ENCODE results near the gene COMP.
"Not testable (repeated sequence)": the region's sequence is repeated elsewhere in the genome, so short reads cannot be mapped to it uniquely, and the experiment has no call there.

COMP gene

GRCh38 chr19:18736415-18737336 lies 54.4 kb downstream of the COMP start:
- Histone ChIP-seq H3K36me3 (replicated peaks; ENCODE audit: low read depth, low read length) (no peaks in the 10 kb centered on the region), H2AFZ (ENCODE audit: low read depth, low read length) (no peak overlapping the region), H3K4me1 (ENCODE audit: low read length) (no peaks in the 10 kb centered on the region), H3K9me3 (ENCODE audit: insufficient read depth, low read length) (no peaks in the 10 kb centered on the region), H3K27me3 (ENCODE audit: low read depth, low read length) (no peaks in the 10 kb centered on the region), H4K20me1 (ENCODE audit: insufficient read depth, low read length) (peaks cover 7% of the 10 kb centered on the region; the same call in 1 of the 2 replicates), H3K4me2 (ENCODE audit: low read length) (no peak overlapping the region), H3K27ac (ENCODE audit: low read length) (no peak overlapping the region), H3K4me3 (ENCODE audit: low read length) (no peak overlapping the region), H3K79me2 (ENCODE audit: low read length) (no peaks in the 10 kb centered on the region), H3K9ac (ENCODE audit: low read length) (no peak overlapping the region)
- no peak for TF ChIP-seq EZH2phosphoT487 (IDR thresholded peaks at IDR 0.05; ENCODE audit: low read depth)
- TF ChIP-seq CTCF (IDR thresholded peaks at IDR 0.05; ENCODE audit: low read depth, low read length), result no peak

- Histone ChIP-seq H2AFZ (ENCODE audit: low read depth, low read length) (no peak overlapping the region), H3K27me3 (ENCODE audit: low read depth, low read length) (no peaks in the 10 kb centered on the region), H3K27ac (ENCODE audit: low read length) (no peak overlapping the region), H3K4me1 (ENCODE audit: low read length) (no peaks in the 10 kb centered on the region), H3K4me2 (ENCODE audit: low read length) (no peak overlapping the region), H3K9ac (ENCODE audit: low read length) (no peak overlapping the region), H3K79me2 (ENCODE audit: low read length) (no peaks in the 10 kb centered on the region), H4K20me1 (ENCODE audit: insufficient read depth, low read length) (peaks cover 11% of the 10 kb centered on the region; the same call in 1 of the 2 replicates), H3K36me3 (replicated peaks; ENCODE audit: low read depth, low read length) (no peaks in the 10 kb centered on the region), H3K4me3 (ENCODE audit: low read length) (no peak overlapping the region), H3K9me3 (ENCODE audit: insufficient read depth, low read length) (no peaks in the 10 kb centered on the region)
- no peak for TF ChIP-seq CTCF (IDR thresholded peaks at IDR 0.05; ENCODE audit: low read depth, low read length)
- no peak for TF ChIP-seq EZH2phosphoT487 (IDR thresholded peaks at IDR 0.05; ENCODE audit: low read depth)
These were observed 55.4 kb downstream of the COMP start for GRCh38 chr19:18735752-18736151.

GRCh38 chr19:18735324-18735723 lies 55.8 kb downstream of the COMP start:
- no peaks in the 10 kb centered on the region for H3K27me3 ChIP-seq (ENCODE audit: low read depth, low read length)
- H3K27ac ChIP-seq (ENCODE audit: low read length), result no peak overlapping the region

GRCh38 chr19:18733762-18734332 lies 57.3 kb downstream of the COMP start:
- not testable (repeated sequence) for H2AFZ ChIP-seq (ENCODE audit: low read depth, low read length); H3K9ac ChIP-seq (ENCODE audit: low read length); H3K9me3 ChIP-seq (ENCODE audit: insufficient read depth, low read length); H3K36me3 ChIP-seq (replicated peaks; ENCODE audit: low read depth, low read length); H3K4me3 ChIP-seq (ENCODE audit: low read length); H3K79me2 ChIP-seq (ENCODE audit: low read length); H3K4me2 ChIP-seq (ENCODE audit: low read length); H3K4me1 ChIP-seq (ENCODE audit: low read length); H3K27me3 ChIP-seq (ENCODE audit: low read depth, low read length); H3K27ac ChIP-seq (ENCODE audit: low read length)
- peaks cover 11% of the 10 kb centered on the region; the same call in 1 of the 2 replicates for H4K20me1 ChIP-seq (ENCODE audit: insufficient read depth, low read length)

More at GRCh38 chr19:18735324-18735723, 55.8 kb downstream of the COMP start:
- H3K36me3 ChIP-seq (replicated peaks; ENCODE audit: low read depth, low read length), result no peaks in the 10 kb centered on the region
- no peaks in the 10 kb centered on the region for H3K4me1 ChIP-seq (ENCODE audit: low read length)
- no peak for TF ChIP-seq CTCF (IDR thresholded peaks at IDR 0.05; ENCODE audit: low read depth, low read length)
- TF ChIP-seq EZH2phosphoT487 (IDR thresholded peaks at IDR 0.05; ENCODE audit: low read depth), result no peak
- H3K4me2 ChIP-seq (ENCODE audit: low read length), result no peak overlapping the region
- H3K9me3 ChIP-seq (ENCODE audit: insufficient read depth, low read length), result no peaks in the 10 kb centered on the region
- H2AFZ ChIP-seq (ENCODE audit: low read depth, low read length), result no peak overlapping the region
- no peaks in the 10 kb centered on the region for H3K79me2 ChIP-seq (ENCODE audit: low read length)
- H4K20me1 ChIP-seq (ENCODE audit: insufficient read depth, low read length), result peaks cover 12% of the 10 kb centered on the region; the same call in 1 of the 2 replicates
- no peak overlapping the region for H3K4me3 ChIP-seq (ENCODE audit: low read length)
- no peak overlapping the region for H3K9ac ChIP-seq (ENCODE audit: low read length)
